IMR-90 (cell line): ENCODE data around the gene DLGAP3. TPM values are rescaled to one million over a fixed set of nuclear protein-coding genes. Genes with fewer than 3 reads are reported as not detected.
A peak's percentile ranks its signal among the peaks of the same experiment; 100 is the strongest.

Source experiments
- ATAC-seq: fragments of 200-7000 bp; cut with Tn5 transposase; 2 replicates; pipeline ENCODE4 v1.9.1; 2020; ENCODE audit warnings: low read depth, mild to moderate bottlenecking, moderate library complexity
- BruUV-seq: library from RNA; stranded (reverse); fragments of 400-500 nt; replicated peaks from 2 replicates; lab custom pipeline; 2021; lab: Mats Ljungman, UMichigan
- CTCF ChIA-PET: fragments of 300-600 bp; formaldehyde crosslinking; extraction: SDS; loops from one replicate; lab custom pipeline; 2021; ENCODE audit warnings: antibody characterized with exemption; lab: Yijun Ruan, JAX
- POLR2A ChIA-PET: fragments of 300-600 bp; sonication (Branson Sonifier 250); formaldehyde crosslinking; loops from one replicate; lab custom pipeline; 2022; ENCODE audit warnings: antibody characterized with exemption; ENCODE audit not compliant: unreplicated experiment; lab: Charles Lee
- DNase-seq: peaks from one replicate; pipeline ENCODE4 v3.0.0; 2013
- H2AFZ ChIP-seq: replicated peaks from 2 replicates; pipeline ENCODE3; 2013; ENCODE audit warnings: low read length, mild to moderate bottlenecking; ENCODE audit not compliant: poor library complexity
- H2AK5ac ChIP-seq: 2 replicates; pipeline ENCODE4 v1.6.1; 2013; ENCODE audit warnings: low read depth, low read length, inconsistent platforms
- H2AK9ac ChIP-seq: replicated peaks from 2 replicates; pipeline ENCODE3; 2013; ENCODE audit warnings: mild to moderate bottlenecking, low read depth, low read length, moderate library complexity; ENCODE audit not compliant: poor library complexity
- H2BK120ac ChIP-seq: 2 replicates; pipeline ENCODE4 v1.6.1; 2013; ENCODE audit warnings: low read depth, low read length, inconsistent platforms
- H2BK15ac ChIP-seq: 3 replicates; pipeline ENCODE4 v1.6.1; 2013; ENCODE audit warnings: low read depth, low read length, inconsistent platforms
- H2BK20ac ChIP-seq: 2 replicates; pipeline ENCODE4 v1.6.1; 2013; ENCODE audit warnings: low read depth, mild to moderate bottlenecking, inconsistent platforms, low read length, moderate library complexity
- H2BK5ac ChIP-seq: 2 replicates; pipeline ENCODE4 v1.6.1; 2013; ENCODE audit warnings: mild to moderate bottlenecking, low read depth, low read length, inconsistent platforms; ENCODE audit not compliant: poor library complexity, severe bottlenecking
- H3K14ac ChIP-seq: replicated peaks from 2 replicates; pipeline ENCODE4 v1.6.1; 2013; ENCODE audit warnings: low read depth, low read length, inconsistent platforms
- H3K18ac ChIP-seq: 2 replicates; pipeline ENCODE4 v1.6.1; 2013; ENCODE audit warnings: low read depth, low read length, control low read depth
- H3K23ac ChIP-seq: 2 replicates; pipeline ENCODE4 v1.6.1; 2013; ENCODE audit warnings: low read depth, low read length, inconsistent platforms
- H3K27ac ChIP-seq: 2 replicates; pipeline ENCODE4 v1.5.1; 2013; ENCODE audit warnings: mild to moderate bottlenecking, control low read depth, low read length; ENCODE audit not compliant: insufficient read depth
- H3K27me3 ChIP-seq: 2 replicates; pipeline ENCODE4 v1.6.1; 2013; ENCODE audit warnings: low read length; ENCODE audit not compliant: control insufficient read depth, insufficient read depth
- H3K36me3 ChIP-seq: 2 replicates; pipeline ENCODE4 v1.6.1; 2013; ENCODE audit warnings: low read length, mixed read lengths; ENCODE audit not compliant: control insufficient read depth, insufficient read depth
- H3K4ac ChIP-seq: 2 replicates; pipeline ENCODE4 v1.6.1; 2013; ENCODE audit warnings: low read depth, low read length, inconsistent platforms
- H3K4me1 ChIP-seq: 2 replicates; pipeline ENCODE4 v1.6.1; 2013; ENCODE audit warnings: low read length, mixed read lengths; ENCODE audit not compliant: control insufficient read depth, insufficient read depth
- H3K4me2 ChIP-seq: 2 replicates; pipeline ENCODE4 v1.6.1; 2013; ENCODE audit warnings: low read depth, mild to moderate bottlenecking, control low read depth, low read length, moderate library complexity
- H3K4me3 ChIP-seq: 2 replicates; pipeline ENCODE4 v1.5.1; 2013; ENCODE audit warnings: low read depth, mild to moderate bottlenecking, control low read depth, low read length, moderate library complexity; ENCODE audit not compliant: insufficient read depth
- H3K56ac ChIP-seq: 2 replicates; pipeline ENCODE4 v1.6.1; 2013; ENCODE audit warnings: low read length, inconsistent platforms; ENCODE audit not compliant: insufficient read depth; ENCODE audit errors: extremely low read depth
- H3K79me1 ChIP-seq, 2 experiments: 2 replicates each; pipeline ENCODE4 v1.6.1; 2013; ENCODE audit warnings: low read length in 2 of 2, inconsistent platforms in 1 of 2, low read depth in 1 of 2
- H3K9ac ChIP-seq: 2 replicates; pipeline ENCODE4 v1.6.1; 2013; ENCODE audit warnings: low read depth, low read length, control low read depth
- H3K9me1 ChIP-seq: 2 replicates; pipeline ENCODE4 v1.6.1; 2013; ENCODE audit warnings: low read length, inconsistent platforms; ENCODE audit not compliant: insufficient read depth
- H3K9me3 ChIP-seq: 2 replicates; pipeline ENCODE4 v1.6.1; 2013; ENCODE audit warnings: low read length; ENCODE audit not compliant: control insufficient read depth, insufficient read depth
- H4K20me1 ChIP-seq: 2 replicates; pipeline ENCODE4 v1.6.1; 2013; ENCODE audit warnings: low read length, inconsistent platforms; ENCODE audit not compliant: insufficient read depth
- H4K5ac ChIP-seq: 2 replicates; pipeline ENCODE4 v1.6.1; 2013; ENCODE audit warnings: mild to moderate bottlenecking, low read depth, low read length, control low read depth
- H4K8ac ChIP-seq, 2 experiments: 2 replicates each; pipeline ENCODE4 v1.6.1; 2013; ENCODE audit warnings: low read depth in 2 of 2, low read length in 2 of 2, control low read depth in 1 of 2, inconsistent platforms in 1 of 2
- H4K91ac ChIP-seq: 2 replicates; pipeline ENCODE4 v1.6.1; 2013; ENCODE audit warnings: low read depth, low read length, inconsistent platforms; ENCODE audit not compliant: insufficient read depth
- BHLHE40 ChIP-seq: fragments of 150-350 bp; IDR thresholded peaks from 2 replicates; pipeline ENCODE4 v1.6.1; 2016; ENCODE audit warnings: mild to moderate bottlenecking, low read depth, low read length
- FOS ChIP-seq: fragments of 150-350 bp; IDR thresholded peaks from 2 replicates; pipeline ENCODE4 v1.6.1; 2016; ENCODE audit warnings: low read depth, low read length
- MAFK ChIP-seq: IDR thresholded peaks from 2 replicates; pipeline ENCODE4 v1.6.1; 2012; ENCODE audit warnings: low read depth, low read length, improper control_type of control experiment
- MAZ ChIP-seq: IDR thresholded peaks from 2 replicates; pipeline ENCODE4 v1.6.1; 2012; ENCODE audit warnings: low read depth, mild to moderate bottlenecking, low read length, improper control_type of control experiment, moderate library complexity, borderline replicate concordance
- MXI1 ChIP-seq: IDR thresholded peaks from 2 replicates; pipeline ENCODE4 v1.6.1; 2012; ENCODE audit warnings: low read depth, mild to moderate bottlenecking, low read length, moderate library complexity, borderline replicate concordance
- RAD21 ChIP-seq: IDR thresholded peaks from 2 replicates; pipeline ENCODE4 v1.6.1; 2012; ENCODE audit warnings: low read length, improper control_type of control experiment
- RCOR1 ChIP-seq: IDR thresholded peaks from 2 replicates; pipeline ENCODE4 v1.6.1; 2012; ENCODE audit warnings: mild to moderate bottlenecking, low read length, improper control_type of control experiment; ENCODE audit not compliant: insufficient replicate concordance
- WGBS, 2 experiments: methylation state at CpG; one replicate each; pipeline versions ENCODE4 v1.1.5 to v1.1.7; 2013; ENCODE audit warnings: missing lambda C conversion rate in 2 of 2; ENCODE audit not compliant: insufficient read length in 1 of 2; ENCODE audit errors: extremely low coverage in 2 of 2; 5-methylcytosine and 5-hydroxymethylcytosine counted together
- dilution Hi-C: fragments of 300-500 bp; cut with HindIII; formaldehyde crosslinking; loops from one replicate; pipeline ENCODE4 v1.14.3; 2018; ENCODE audit warnings: low sequenced_read_pairs; ENCODE audit not compliant: unreplicated experiment
- in situ Hi-C: fragments of 300-500 bp; cut with MboI; formaldehyde crosslinking; loops from 3 replicates; pipeline ENCODE4 v1.14.3; 2019; ENCODE audit warnings: low sequenced_read_pairs, inconsistent platforms, mixed read lengths
- intact Hi-C: fragments of 100-400 bp; cut with micrococcal nuclease; formaldehyde crosslinking; loops from 2 replicates; pipeline ENCODE4 v1.10.0; 2022
- polyA plus RNA-seq, 3 experiments: library from polyadenylated mRNA; depleted of rRNA; stranded (reverse); fragments of >200 nt; gene quantifications; 2 replicates each; pipeline ENCODE4 v1.2.3, GENCODE V29; 2012; ENCODE audit warnings: low replicate concordance in 1 of 3
- total RNA-seq: library from RNA; depleted of rRNA; stranded (reverse); fragments of >200 nt; gene quantifications from 2 replicates; pipeline ENCODE4 v1.2.3, GENCODE V29; 2012

The DLGAP3 gene
- total and polyA plus RNA-seq, 2 of the 4 experiments (the other 2 are of a cell fraction) = 0.02 TPM; not detected in 1

DNA sequence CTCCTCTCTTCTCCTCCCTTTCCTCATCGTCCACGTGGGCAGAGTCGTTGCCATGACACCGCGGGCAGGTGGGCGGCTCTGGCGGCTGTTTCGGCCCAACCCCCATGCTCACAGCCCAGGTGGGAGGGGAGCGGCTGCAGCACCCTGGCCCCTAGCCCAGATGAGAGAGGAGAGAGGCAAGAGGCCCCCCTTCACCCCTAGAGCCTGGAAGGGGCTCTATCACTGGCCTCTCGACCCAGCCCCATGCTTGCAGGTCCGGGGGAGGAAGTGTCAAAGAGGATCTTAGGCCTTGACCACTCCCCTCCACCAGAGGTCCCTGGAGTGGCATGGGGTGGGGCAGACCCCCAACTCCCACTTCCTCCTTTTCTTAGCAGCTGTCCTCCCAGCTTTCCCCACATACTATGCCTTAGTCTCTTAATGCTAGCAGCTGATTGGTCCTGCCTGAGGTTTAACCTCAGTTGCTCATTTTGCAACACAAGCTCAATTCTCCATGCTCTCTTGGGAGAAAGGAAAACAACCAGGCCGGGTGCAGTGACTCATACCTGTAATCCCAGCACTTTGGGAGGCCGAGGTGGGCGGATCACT lies 10.4 kb downstream of the DLGAP3 start:
- CTCF ChIA-PET = no interaction called here

More for the DNA sequence above, 10.4 kb downstream of the DLGAP3 start:
- H2BK15ac ChIP-seq = no peak overlapping the region
- ATAC-seq (no peak), DNase-seq (no peak)
- H3K4me3 ChIP-seq = no peak overlapping the region
- no peak overlapping the region for H2AK9ac ChIP-seq
- no peak overlapping the region for H3K9ac ChIP-seq
- H3K9me3 ChIP-seq = no peaks in the 10 kb centered on the region
- H3K27me3 ChIP-seq = no peaks in the 10 kb centered on the region; the same call in 1 of the 2 replicates
- H3K36me3 ChIP-seq = no peaks in the 10 kb centered on the region
- no peak overlapping the region for H2BK120ac ChIP-seq
- no peak overlapping the region for H2AK5ac ChIP-seq
- no peaks in the 10 kb centered on the region for H3K79me1 ChIP-seq
- no peak overlapping the region for H4K91ac ChIP-seq
- no peak overlapping the region for H3K4ac ChIP-seq
- intact Hi-C loops = no loop called here
- H2BK5ac ChIP-seq = no peak overlapping the region
- in situ Hi-C loops = no loop called here
- H2BK20ac ChIP-seq = no peak overlapping the region
- H3K9me1 ChIP-seq = no peaks in the 10 kb centered on the region
- no peak overlapping the region for H3K18ac ChIP-seq
- no TSS peak for BruUV-seq
- no peak overlapping the region for H3K23ac ChIP-seq
- peak overlapping the region; percentile 5 for H2AFZ ChIP-seq
- no peak overlapping the region for H3K14ac ChIP-seq
- no peak overlapping the region for H4K5ac ChIP-seq
- no peak overlapping the region for H3K56ac ChIP-seq
- dilution Hi-C loops = no loop called here
- POLR2A ChIA-PET = no interaction called here
- H3K4me1 ChIP-seq = no peaks in the 10 kb centered on the region
- no peak overlapping the region for H3K4me2 ChIP-seq
- no peak overlapping the region for H4K8ac ChIP-seq
- TF ChIP-seq BHLHE40 (no peak), RAD21 (no peak), MXI1 (no peak), FOS (no peak), RCOR1 (no peak), MAFK (no peak), MAZ (no peak)
- H4K20me1 ChIP-seq = no peaks in the 10 kb centered on the region
- no peak overlapping the region for H3K27ac ChIP-seq
- no CpG with 5 or more reads among the region's 14 CpGs for WGBS, 2 experiments
